Thyroid gland (tissue), 4 donors: ENCODE results near the gene OR9K2.

Source experiments
- POLR2A ChIP-seq, 2 donors: fragments of 450-650 bp; IDR thresholded peaks; one replicate each; pipeline ENCODE4 v1.6.1; 2017; ENCODE audit warnings: antibody characterized with exemption in 2 of 2, mild to moderate bottlenecking in 2 of 2, moderate library complexity in 1 of 2
- TF ChIP-seq, protein P1 (sequence below), 6 experiments: fragments of 200-600 bp in 3 of 6; fragments of 450-650 bp in 3 of 6; sonication (generic) in 3 of 6; IDR thresholded peaks; one replicate each; pipeline ENCODE4 v1.5.1; 2016 to 2019; ENCODE audit warnings: antibody characterized with exemption in 6 of 6, mild to moderate bottlenecking in 2 of 6, inconsistent platforms in 1 of 6, moderate library complexity in 1 of 6

DNA sequence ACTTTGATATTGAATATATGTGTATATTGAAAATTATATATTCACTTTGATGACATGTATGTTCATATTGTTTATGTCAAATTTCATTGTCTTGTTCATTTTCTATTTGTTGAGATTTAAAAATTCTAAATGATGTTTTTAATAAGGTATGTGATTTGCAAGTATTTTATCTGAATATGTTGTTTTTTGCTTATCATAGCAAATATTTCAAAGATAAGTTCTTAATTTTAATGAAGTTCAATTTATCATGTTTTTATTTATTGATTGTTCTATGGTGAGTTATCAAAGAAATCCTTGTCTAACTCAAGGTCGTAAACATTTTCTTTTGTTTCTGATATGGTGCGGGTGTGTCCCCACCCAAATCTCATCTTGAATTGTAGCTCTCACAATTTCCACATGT, 45.2 kb downstream of the OR9K2 start:
- TF ChIP-seq, protein P1, sequence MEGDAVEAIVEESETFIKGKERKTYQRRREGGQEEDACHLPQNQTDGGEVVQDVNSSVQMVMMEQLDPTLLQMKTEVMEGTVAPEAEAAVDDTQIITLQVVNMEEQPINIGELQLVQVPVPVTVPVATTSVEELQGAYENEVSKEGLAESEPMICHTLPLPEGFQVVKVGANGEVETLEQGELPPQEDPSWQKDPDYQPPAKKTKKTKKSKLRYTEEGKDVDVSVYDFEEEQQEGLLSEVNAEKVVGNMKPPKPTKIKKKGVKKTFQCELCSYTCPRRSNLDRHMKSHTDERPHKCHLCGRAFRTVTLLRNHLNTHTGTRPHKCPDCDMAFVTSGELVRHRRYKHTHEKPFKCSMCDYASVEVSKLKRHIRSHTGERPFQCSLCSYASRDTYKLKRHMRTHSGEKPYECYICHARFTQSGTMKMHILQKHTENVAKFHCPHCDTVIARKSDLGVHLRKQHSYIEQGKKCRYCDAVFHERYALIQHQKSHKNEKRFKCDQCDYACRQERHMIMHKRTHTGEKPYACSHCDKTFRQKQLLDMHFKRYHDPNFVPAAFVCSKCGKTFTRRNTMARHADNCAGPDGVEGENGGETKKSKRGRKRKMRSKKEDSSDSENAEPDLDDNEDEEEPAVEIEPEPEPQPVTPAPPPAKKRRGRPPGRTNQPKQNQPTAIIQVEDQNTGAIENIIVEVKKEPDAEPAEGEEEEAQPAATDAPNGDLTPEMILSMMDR (IDR thresholded peaks at IDR 0.05) = no peak
- no peak for TF ChIP-seq POLR2A (IDR thresholded peaks at IDR 0.05)
